ENCODE data around the gene SULT2B1.

SULT2B1 gene

GRCh38 chr19:48636859-48637448, 85.0 kb downstream of the SULT2B1 start, which contains the start of gene DBP:
DBP (minus strand) TSS chr19:48637379; CDS start chr19:48636994, 385 bp downstream.
- DNase-seq: peak; percentile 26

DNA sequence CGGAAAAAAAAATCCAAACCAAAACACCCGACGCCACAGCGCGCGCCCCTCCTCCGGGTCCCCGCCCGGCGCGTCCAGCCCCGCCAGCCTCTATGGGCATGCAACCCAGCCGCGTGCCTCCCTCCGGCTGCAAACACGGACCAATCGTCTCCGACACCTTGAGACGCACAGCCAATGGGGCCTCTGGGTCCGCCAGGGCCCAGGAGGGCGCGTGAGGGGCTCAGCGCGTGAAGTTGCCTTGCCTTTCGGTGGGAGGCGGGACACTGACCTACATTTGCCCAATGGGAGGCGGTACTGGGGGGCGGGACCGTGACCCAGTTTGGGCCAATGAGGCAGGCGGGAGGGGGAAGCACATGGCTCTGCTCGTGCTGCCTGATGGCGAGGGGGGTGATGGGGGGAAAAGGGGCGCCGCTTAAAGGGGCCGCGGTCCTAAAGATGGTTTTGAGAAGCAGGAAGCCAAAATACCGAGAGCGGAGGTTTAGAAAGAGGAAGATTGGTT, 85.5 kb downstream of the SULT2B1 start:
- peak; percentile 100 for DNase-seq

- DNase-seq: peak; percentile 80
These were observed 86.2 kb downstream of the SULT2B1 start for GRCh38 chr19:48637948-48638830.

GRCh38 chr19:48638831-48639381, 86.9 kb downstream of the SULT2B1 start:
- no peak for DNase-seq

DNA sequence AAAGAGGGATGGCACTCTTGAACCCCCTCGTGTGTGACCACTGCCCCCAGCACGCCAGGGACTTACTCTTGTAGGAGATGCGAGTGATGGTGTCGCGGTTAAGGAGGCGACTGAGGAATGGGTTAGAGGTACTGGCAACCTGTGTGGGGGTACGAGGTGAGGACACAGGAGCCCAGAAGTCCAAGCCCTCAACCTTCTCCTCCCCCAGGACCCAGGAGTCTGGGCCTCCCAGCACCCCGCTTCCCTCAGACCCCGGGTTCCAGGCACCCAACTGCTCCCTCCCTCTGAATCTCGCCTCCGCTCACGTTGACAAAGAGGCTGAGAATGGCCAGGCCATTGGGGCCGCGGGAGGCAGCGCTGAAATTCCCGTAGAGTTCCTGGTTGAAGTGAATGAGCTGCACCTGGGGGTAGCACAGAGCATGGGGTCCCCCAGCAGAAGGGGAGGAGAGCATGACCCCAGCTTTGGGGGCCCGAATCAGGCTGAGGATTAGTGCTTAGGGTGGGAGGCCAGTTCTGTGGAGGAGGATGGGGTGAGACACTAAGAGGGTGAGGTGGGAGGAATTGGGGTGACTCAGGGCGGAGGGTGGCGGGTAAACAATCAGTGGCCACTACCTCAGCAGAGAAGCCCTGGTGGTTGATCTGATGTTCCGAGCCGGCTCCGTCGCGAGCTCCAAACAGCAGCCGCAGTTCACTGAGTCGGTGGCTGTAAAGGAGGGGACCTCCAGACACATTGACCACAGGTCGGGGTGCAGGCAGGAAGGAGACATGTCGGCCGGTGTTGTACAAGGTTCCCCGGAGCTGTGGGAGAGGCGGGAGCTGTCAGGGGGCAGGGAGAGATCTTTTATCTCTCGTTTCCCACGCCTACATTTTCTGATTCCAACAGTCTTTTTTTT, 87.8 kb downstream of the SULT2B1 start:
- DNase-seq: no peak

DNA sequence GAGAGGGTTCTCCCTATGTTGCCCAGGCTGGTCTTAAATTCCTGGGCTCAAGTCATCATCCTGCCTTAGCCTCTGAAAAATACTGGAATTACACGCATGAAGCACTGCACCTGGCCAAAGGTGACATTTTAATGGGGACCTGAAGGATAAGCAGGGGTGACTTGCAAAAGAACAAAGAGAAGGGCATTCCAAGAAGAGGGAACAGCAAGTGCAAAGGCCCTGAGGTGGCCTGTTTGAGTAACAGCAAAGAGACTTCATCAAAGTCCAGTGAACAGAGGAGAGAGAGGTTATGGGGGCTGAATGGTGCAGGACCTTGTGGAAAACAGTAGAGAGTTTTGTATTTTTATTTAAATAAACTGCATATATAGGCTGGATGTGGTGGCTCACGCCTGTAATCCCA, 89.9 kb downstream of the SULT2B1 start:
- DNase-seq: no peak

- no peak for DNase-seq
These were observed 90.9 kb downstream of the SULT2B1 start for GRCh38 chr19:48642862-48643261.

- no peak for DNase-seq
These were observed 92.4 kb downstream of the SULT2B1 start for GRCh38 chr19:48644355-48644754.

- peak; percentile 72 for DNase-seq
These were observed 93.1 kb downstream of the SULT2B1 start for GRCh38 chr19:48644839-48645619.

DNA sequence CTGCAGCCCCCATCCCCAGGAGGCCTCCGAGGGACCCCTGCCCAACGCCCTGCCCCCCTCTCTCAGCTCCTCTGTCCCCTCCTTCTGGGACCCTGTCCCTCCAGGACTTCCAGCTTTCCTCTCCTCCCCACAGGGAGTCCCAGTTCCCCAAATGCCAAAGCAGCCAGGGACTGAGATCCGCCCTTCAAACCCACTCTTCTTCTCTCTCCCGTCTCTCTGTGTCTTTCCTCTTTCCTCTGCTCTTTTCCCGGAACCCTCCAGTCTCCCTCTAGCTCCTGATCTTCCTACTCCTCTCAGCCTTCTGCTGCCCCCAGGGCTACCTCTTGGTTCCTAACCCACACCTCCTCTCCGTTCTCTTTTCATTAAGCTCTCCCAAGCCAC, 93.6 kb downstream of the SULT2B1 start:
- DNase-seq: no peak

GRCh38 chr19:48646001-48646721, 94.2 kb downstream of the SULT2B1 start, which contains the start of gene CA11:
CA11 (minus strand) TSS chr19:48646187; CDS start chr19:48645632, 555 bp downstream.
- DNase-seq: peak; percentile 91

GRCh38 chr19:48646722-48647216, 94.8 kb downstream of the SULT2B1 start:
- no peak for DNase-seq

- no peak for DNase-seq
These were observed 96.2 kb downstream of the SULT2B1 start for GRCh38 chr19:48648134-48648533.

All from activated CD4-positive, alpha-beta T cell treated with anti-CD3 and anti-CD28 coated beads, Interleukin-2, amount 50 U/mL, for 1 hour (primary cell).